Naive B cell (primary cell): Measurements from ENCODE around the gene CST8. TPM values are rescaled to one million over a fixed set of nuclear protein-coding genes. Genes with fewer than 3 reads are reported as not detected.

Experiments
- ATAC-seq, 2 donors: fragments of 150-1000 bp; cut with Tn5 transposase; 2 replicates each; pipeline ENCODE4 v1.10.0; 2021; ENCODE audit warnings: low read depth in 2 of 2, mild to moderate bottlenecking in 2 of 2, moderate library complexity in 2 of 2
- DNase-seq: peaks from one replicate; pipeline ENCODE4 v3.0.0; 2022
- H3K27ac Mint-ChIP-seq, 6 donors: one replicate each; pipeline ENCODE4 v1.8.0; 2020 to 2022; ENCODE audit warnings: mild to moderate bottlenecking in 6 of 6, mixed read lengths in 6 of 6, moderate library complexity in 5 of 6, inconsistent platforms in 2 of 6
- H3K27me3 Mint-ChIP-seq, 3 donors: one replicate each; pipeline ENCODE4 v1.8.0; 2021 to 2022; ENCODE audit warnings: mixed read lengths in 3 of 3, mild to moderate bottlenecking in 1 of 3
- H3K36me3 Mint-ChIP-seq, 2 donors: one replicate each; pipeline ENCODE4 v1.8.0; 2020 to 2022; ENCODE audit warnings: mixed read lengths in 2 of 2, inconsistent platforms in 1 of 2, mild to moderate bottlenecking in 1 of 2
- H3K4me1 Mint-ChIP-seq, 3 donors: one replicate each; pipeline ENCODE4 v1.8.0; 2020 to 2022; ENCODE audit warnings: mixed read lengths in 3 of 3, inconsistent platforms in 1 of 3, mild to moderate bottlenecking in 1 of 3, moderate library complexity in 1 of 3
- H3K4me3 Mint-ChIP-seq, 8 donors: one replicate each; pipeline ENCODE4 v1.8.0; 2020 to 2022; ENCODE audit warnings: mild to moderate bottlenecking in 8 of 8, mixed read lengths in 8 of 8, moderate library complexity in 8 of 8, inconsistent platforms in 2 of 8
- H3K9me3 Mint-ChIP-seq, 7 donors: one replicate each; pipeline ENCODE4 v1.8.0; 2020 to 2022; ENCODE audit warnings: mixed read lengths in 7 of 7, mild to moderate bottlenecking in 5 of 7, inconsistent platforms in 2 of 7, moderate library complexity in 1 of 7
- polyA plus RNA-seq, 6 donors: library from polyadenylated mRNA; unstranded; fragments of 300-500 nt; fragmentation: Illumina TruSeq; gene quantifications; one replicate each; pipeline ENCODE4 v1.2.3, GENCODE V29; 2021; ENCODE audit warnings: low read depth in 6 of 6

Gene CST8
- polyA plus RNA-seq, 6 donors from 2014 or later = not detected

DNA sequence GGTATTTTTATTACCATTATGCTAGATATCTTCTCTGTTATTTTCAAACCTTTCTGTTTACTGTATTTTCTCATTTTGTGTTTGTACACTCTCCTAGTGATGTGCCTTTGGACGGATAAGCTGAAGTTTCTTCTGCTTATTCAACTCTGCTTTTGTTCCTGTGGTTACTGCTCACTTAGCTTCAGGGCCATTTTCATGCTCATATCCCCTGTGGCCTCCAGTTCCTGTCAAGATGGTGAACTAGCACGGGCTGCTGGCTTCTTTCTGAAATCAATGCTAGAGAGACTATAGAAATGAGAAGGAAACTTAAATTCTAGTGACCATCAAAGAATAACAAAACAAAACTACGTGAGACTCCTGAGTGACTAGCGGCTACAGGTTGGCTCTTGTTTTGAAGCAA, 6.8 kb upstream of the CST8 start:
- H3K9me3 Mint-ChIP-seq = no peaks in the 10 kb centered on the region
- DNase-seq (peak; percentile 3), ATAC-seq (peak; percentile 51 to 73)
- H3K4me3 Mint-ChIP-seq = no peak overlapping the region
- peak overlapping the region in 3 of 6 donors; percentile 3 to 94 (median 54) for H3K27ac Mint-ChIP-seq
- H3K4me1 Mint-ChIP-seq = peaks cover 13 to 18% (median 16%) of the 10 kb centered on the region in 3 donors
- H3K36me3 Mint-ChIP-seq = no peaks in the 10 kb centered on the region
- no peaks in the 10 kb centered on the region for H3K27me3 Mint-ChIP-seq

DNA sequence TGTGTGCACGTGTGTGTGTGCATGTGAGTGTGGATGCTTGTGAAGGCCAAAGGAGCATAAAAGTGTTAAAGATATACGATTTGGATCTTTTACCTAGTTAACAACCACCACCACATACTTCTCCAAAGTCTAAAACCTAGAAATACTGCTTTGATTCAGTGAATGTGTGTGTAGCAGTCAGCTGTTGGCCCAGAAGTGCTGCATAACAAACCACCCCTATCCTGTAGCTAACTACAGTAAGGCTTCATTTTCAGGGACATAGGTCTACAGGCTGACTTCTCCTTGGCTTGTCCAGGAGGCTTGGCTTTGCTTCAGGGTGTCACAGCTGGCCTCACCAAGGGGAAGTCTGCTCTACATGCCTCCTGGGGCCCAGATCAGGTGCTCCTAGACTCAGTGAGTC, 2.4 kb upstream of the CST8 start:
- no peaks in the 10 kb centered on the region for H3K9me3 Mint-ChIP-seq
- H3K27ac Mint-ChIP-seq = peak overlapping the region in 1 of 6 donors; percentile 69
- no peak for DNase-seq
- ATAC-seq = no peak
- H3K4me1 Mint-ChIP-seq = peaks cover 17 to 31% (median 29%) of the 10 kb centered on the region in 3 donors
- no peaks in the 10 kb centered on the region for H3K36me3 Mint-ChIP-seq
- H3K27me3 Mint-ChIP-seq = no peaks in the 10 kb centered on the region
- H3K4me3 Mint-ChIP-seq = peak overlapping the region in 1 of 8 donors; percentile 34

- ATAC-seq (no peak), DNase-seq (no peak)
- H3K9me3 Mint-ChIP-seq = no peaks in the 10 kb centered on the region
- H3K27me3 Mint-ChIP-seq = no peaks in the 10 kb centered on the region
- peaks cover 15 to 29% (median 28%) of the 10 kb centered on the region in 3 donors for H3K4me1 Mint-ChIP-seq
- H3K4me3 Mint-ChIP-seq = peak overlapping the region in 2 of 8 donors; percentile 1 to 34
- H3K27ac Mint-ChIP-seq = peak overlapping the region in 2 of 6 donors; percentile 32 to 69
- H3K36me3 Mint-ChIP-seq = no peaks in the 10 kb centered on the region
Observed at GRCh38 chr20:23488996-23489395, 1.9 kb upstream of the CST8 start.

- Mint-ChIP-seq H3K27me3 (no peaks in the 10 kb centered on the region), H3K4me3 (no peak overlapping the region), H3K4me1 (peaks cover 9 to 21% (median 20%) of the 10 kb centered on the region in 3 donors), H3K36me3 (no peaks in the 10 kb centered on the region), H3K9me3 (peaks cover 0 to 13% (median 10%) of the 10 kb centered on the region in 7 donors), H3K27ac (peak overlapping the region in 1 of 6 donors; percentile 65)
- DNase-seq (no peak), ATAC-seq (peak; percentile 62 to 68)
Observed at GRCh38 chr20:23492292-23492691, 1.4 kb downstream of the CST8 start.

DNA sequence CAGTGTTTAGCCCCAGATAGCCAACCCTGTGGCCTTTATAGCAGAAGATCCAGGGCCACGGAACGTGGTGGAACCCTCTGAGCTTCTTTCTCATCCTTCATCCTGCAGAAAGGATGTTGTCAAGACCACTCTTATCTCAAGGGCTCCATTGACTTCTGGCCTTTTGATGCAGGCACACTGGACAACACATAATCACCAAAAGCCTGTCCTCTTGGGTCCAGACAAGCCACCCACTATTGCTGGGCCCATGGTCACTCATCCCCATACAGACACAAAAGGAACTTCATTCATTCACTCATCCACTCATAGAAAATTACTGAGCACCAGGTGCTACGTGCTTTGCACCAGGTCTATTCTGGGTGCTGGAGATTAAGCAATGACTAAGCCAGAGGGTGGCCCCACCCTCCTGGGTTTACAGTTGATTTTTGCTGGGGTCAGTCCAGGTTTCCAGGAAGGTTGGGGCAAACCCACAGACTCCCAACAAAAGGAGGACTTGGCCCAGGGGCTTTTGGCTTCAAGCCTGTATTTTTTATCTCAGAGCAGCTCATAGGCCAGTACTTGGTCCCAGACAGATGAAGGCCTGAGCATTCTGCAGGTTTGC, 2.4 kb downstream of the CST8 start:
- H3K36me3 Mint-ChIP-seq = no peaks in the 10 kb centered on the region
- H3K9me3 Mint-ChIP-seq = peaks cover 3 to 13% (median 10%) of the 10 kb centered on the region in 7 donors
- H3K4me1 Mint-ChIP-seq = peaks cover 9 to 21% (median 20%) of the 10 kb centered on the region in 3 donors
- H3K27me3 Mint-ChIP-seq = peaks cover 0 to 4% (median 0%) of the 10 kb centered on the region in 3 donors
- H3K4me3 Mint-ChIP-seq = no peak overlapping the region
- H3K27ac Mint-ChIP-seq = peak overlapping the region in 1 of 6 donors; percentile 32
- no peak for ATAC-seq
- no peak for DNase-seq

DNA sequence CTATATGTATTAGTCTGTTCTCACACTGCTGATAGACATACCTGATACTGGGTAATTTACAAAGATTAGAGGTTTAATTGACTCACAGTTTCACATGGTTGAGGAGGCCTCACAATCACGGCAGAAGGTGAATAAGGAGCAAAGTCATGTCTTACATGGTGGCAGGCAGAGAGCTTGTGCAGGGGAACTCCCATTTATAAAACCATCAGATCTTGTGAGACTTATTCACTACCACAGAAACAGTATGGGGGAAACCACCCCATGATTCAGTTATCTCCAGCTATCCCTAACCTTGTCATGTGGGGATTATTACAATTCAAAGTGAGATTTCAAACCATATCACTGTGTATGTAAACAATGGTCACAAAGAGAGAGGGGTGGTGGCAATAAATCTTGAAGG, 6.6 kb downstream of the CST8 start:
- no peaks in the 10 kb centered on the region for H3K36me3 Mint-ChIP-seq
- ATAC-seq = no peak
- no peak overlapping the region for H3K27ac Mint-ChIP-seq
- DNase-seq = no peak
- H3K9me3 Mint-ChIP-seq = peaks cover 3 to 13% (median 10%) of the 10 kb centered on the region in 7 donors
- H3K4me3 Mint-ChIP-seq = no peak overlapping the region
- H3K27me3 Mint-ChIP-seq = peaks cover 0 to 14% (median 4%) of the 10 kb centered on the region in 3 donors
- H3K4me1 Mint-ChIP-seq = peaks cover 0 to 5% (median 1%) of the 10 kb centered on the region in 3 donors

DNA sequence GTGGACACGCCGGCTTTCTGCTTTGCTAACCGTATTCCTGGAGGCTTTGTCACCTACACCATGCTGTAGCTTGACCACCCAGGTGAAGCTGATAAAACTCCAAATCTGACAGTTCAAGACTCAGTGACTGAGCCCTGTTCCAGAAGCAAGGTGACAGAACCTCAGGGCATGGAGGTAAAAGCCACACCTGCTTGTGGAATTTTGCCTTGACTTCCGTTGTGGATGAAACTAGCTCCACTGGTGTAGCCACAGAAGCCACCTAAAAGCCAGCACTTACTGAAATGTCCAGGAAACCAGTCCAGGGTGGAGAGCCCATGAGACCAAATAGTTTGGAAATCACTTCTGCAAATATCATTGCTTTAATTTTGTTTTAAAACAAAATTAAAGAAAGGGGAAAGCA, 11.0 kb downstream of the CST8 start:
- H3K27ac Mint-ChIP-seq = no peak overlapping the region
- no peaks in the 10 kb centered on the region for H3K36me3 Mint-ChIP-seq
- H3K27me3 Mint-ChIP-seq = peaks cover 0 to 29% (median 11%) of the 10 kb centered on the region in 3 donors
- peaks cover 0 to 9% (median under 1%) of the 10 kb centered on the region in 7 donors for H3K9me3 Mint-ChIP-seq
- ATAC-seq = no peak
- no peak for DNase-seq
- H3K4me3 Mint-ChIP-seq = no peak overlapping the region
- H3K4me1 Mint-ChIP-seq = no peaks in the 10 kb centered on the region

DNA sequence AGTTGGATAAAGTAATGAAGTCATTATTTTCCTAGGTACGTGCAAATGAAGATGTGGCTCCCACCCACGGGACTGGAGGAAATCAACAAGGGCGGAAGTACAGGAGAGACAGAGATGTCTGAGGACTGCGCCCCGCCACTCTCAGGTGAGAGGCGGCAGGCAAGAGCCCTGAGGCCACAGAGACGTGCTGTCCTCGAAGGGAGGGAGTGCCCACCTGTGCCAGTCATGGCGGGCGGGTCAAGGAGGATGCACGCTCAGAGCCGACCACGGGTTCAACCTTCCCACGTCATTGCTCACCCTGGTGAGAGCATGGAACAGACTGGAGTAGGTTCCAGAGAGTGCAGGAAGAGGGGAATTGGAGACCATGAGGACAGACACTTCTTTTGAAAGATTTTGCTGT, 12.7 kb downstream of the CST8 start:
- ATAC-seq = no peak
- H3K36me3 Mint-ChIP-seq = no peaks in the 10 kb centered on the region
- H3K27me3 Mint-ChIP-seq = peaks cover 0 to 33% (median 12%) of the 10 kb centered on the region in 3 donors
- no peak overlapping the region for H3K4me3 Mint-ChIP-seq
- peaks cover 0 to 1% (median 0%) of the 10 kb centered on the region in 7 donors for H3K9me3 Mint-ChIP-seq
- no peak for DNase-seq
- peak overlapping the region in 1 of 6 donors; percentile 81 for H3K27ac Mint-ChIP-seq
- H3K4me1 Mint-ChIP-seq = no peaks in the 10 kb centered on the region

GRCh38 chr20:23507346-23507745, 16.4 kb downstream of the CST8 start:
- Mint-ChIP-seq H3K36me3 (no peaks in the 10 kb centered on the region), H3K27ac (no peak overlapping the region), H3K4me1 (no peaks in the 10 kb centered on the region), H3K4me3 (no peak overlapping the region), H3K27me3 (peaks cover 0 to 28% (median 12%) of the 10 kb centered on the region in 3 donors), H3K9me3 (no peaks in the 10 kb centered on the region)
- no peak for DNase-seq
- no peak for ATAC-seq

DNA sequence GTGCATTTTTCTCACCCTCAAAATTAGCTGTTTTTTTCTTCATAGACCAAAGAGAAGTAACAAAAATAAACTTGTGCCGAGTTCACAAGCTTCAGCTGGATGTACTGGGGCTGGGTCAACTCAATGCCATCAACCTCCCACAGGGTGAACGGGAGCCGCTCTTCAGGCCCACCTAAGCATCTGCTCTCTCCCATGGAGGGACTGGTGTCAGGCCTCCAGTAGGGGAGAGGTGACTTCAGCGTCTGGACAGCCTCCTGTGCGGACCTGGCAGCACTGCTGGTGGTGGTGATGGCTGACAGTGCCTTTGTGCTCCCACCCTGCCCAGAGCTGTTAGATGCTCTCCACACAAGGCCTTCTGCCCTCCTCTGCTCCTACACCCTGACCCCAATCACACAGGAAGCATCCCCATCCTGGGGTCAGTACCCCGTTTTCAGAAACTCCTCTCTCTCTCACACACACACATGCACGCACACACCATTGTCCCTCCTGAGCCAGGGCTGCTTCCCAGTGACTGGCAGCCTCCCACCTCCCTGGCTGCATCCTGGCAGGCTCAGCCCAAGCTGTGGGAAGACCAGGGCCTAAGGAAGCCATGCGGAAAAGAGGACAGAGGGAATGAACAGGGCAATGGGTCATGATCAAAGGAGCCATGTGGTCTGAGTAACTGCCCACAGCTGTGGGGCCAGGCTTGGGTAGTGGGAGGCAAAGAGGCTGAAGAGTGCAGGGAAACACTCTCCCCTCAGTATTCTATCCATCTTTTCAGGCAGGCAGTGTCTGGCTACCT, 17.7 kb downstream of the CST8 start:
- Mint-ChIP-seq H3K9me3 (no peaks in the 10 kb centered on the region), H3K4me1 (peaks cover 0 to 3% (median 2%) of the 10 kb centered on the region in 3 donors), H3K27me3 (peaks cover 0 to 23% (median 5%) of the 10 kb centered on the region in 3 donors), H3K27ac (peak overlapping the region in 1 of 6 donors; percentile 8), H3K36me3 (no peaks in the 10 kb centered on the region), H3K4me3 (no peak overlapping the region)
- DNase-seq = no peak
- ATAC-seq = no peak

GRCh38 chr20:23509247-23509913, 18.5 kb downstream of the CST8 start:
- Mint-ChIP-seq H3K36me3 (no peaks in the 10 kb centered on the region), H3K4me1 (peaks cover 0 to 3% (median 2%) of the 10 kb centered on the region in 3 donors), H3K27me3 (peaks cover 0 to 15% (median 4%) of the 10 kb centered on the region in 3 donors), H3K4me3 (peak overlapping the region in 1 of 8 donors; percentile 83), H3K9me3 (no peaks in the 10 kb centered on the region), H3K27ac (peak overlapping the region in 1 of 6 donors; percentile 8)
- ATAC-seq (no peak), DNase-seq (no peak)

DNA sequence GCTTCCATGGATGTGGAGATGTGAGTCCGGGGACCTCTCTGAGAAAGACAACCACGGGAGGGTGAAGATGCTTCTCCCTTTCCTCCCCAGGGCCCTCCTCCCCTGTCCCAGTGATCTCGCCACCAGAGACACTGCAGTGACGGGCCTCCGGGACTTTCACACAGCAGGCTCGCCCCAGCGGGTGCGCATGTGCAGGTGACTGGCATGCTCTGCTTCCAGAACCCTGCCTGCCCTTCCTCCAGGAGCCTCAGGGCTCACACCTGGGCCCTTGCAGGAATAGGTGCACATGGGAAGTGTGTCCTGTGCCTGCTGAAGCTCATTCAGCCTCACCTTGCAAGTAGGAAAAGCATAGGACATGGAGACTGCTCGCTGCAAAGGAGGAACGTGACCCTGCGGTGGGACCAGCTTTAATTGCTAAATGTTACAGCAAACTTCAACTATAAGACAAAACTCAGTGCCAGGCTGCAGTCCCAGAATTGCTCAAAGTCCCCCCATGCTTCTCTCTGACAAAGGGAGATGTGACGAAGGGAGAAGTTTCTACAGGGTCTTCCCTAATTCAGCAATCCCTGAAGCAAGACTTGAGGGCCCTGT, 19.2 kb downstream of the CST8 start:
- H3K4me3 Mint-ChIP-seq = no peak overlapping the region
- DNase-seq (no peak), ATAC-seq (no peak)
- no peak overlapping the region for H3K27ac Mint-ChIP-seq
- no peaks in the 10 kb centered on the region for H3K9me3 Mint-ChIP-seq
- H3K27me3 Mint-ChIP-seq = peaks cover 0 to 13% (median 4%) of the 10 kb centered on the region in 3 donors
- H3K36me3 Mint-ChIP-seq = no peaks in the 10 kb centered on the region
- H3K4me1 Mint-ChIP-seq = peaks cover 0 to 3% (median 2%) of the 10 kb centered on the region in 3 donors

GRCh38 chr20:23513164-23513563, 22.2 kb downstream of the CST8 start:
- DNase-seq = no peak
- H3K36me3 Mint-ChIP-seq = no peaks in the 10 kb centered on the region
- no peak for ATAC-seq
- peaks cover 0 to 10% (median 2%) of the 10 kb centered on the region in 3 donors for H3K27me3 Mint-ChIP-seq
- no peak overlapping the region for H3K4me3 Mint-ChIP-seq
- peak overlapping the region in 1 of 6 donors; percentile 78 for H3K27ac Mint-ChIP-seq
- peaks cover 0 to 3% (median 2%) of the 10 kb centered on the region in 3 donors for H3K4me1 Mint-ChIP-seq
- H3K9me3 Mint-ChIP-seq = no peaks in the 10 kb centered on the region
